Activated B cell treated with CpG ODN at 0.5 μM for 24 hours (primary cell): ENCODE results near the gene RXRB. TPM values are rescaled to one million over a fixed set of nuclear protein-coding genes. Genes with fewer than 3 reads are reported as not detected.
A peak's percentile ranks its signal among the peaks of the same experiment; 100 is the strongest.

Experiments used
- ATAC-seq: fragments of 200-7000 bp; cut with Tn5 transposase; one replicate; pipeline ENCODE4 v1.10.0; 2021; ENCODE audit warnings: low read depth, mild to moderate bottlenecking, moderate library complexity
- CTCF ChIA-PET: fragments of 350-600 bp; sonication (Branson Sonifier 250); formaldehyde crosslinking; loops from one replicate; lab custom pipeline; 2021; ENCODE audit warnings: antibody characterized with exemption; lab: Charles Lee
- POLR2A ChIA-PET: fragments of 350-600 bp; sonication (Branson Sonifier 250); formaldehyde crosslinking; loops from one replicate; lab custom pipeline; 2021; ENCODE audit warnings: antibody characterized with exemption; lab: Charles Lee
- DNase-seq: peaks from one replicate; pipeline ENCODE4 v3.0.0; 2022
- H3K27ac Mint-ChIP-seq: one replicate; pipeline ENCODE4 v1.8.0; 2020; ENCODE audit warnings: mixed read lengths
- H3K27me3 Mint-ChIP-seq: one replicate; pipeline ENCODE4 v1.8.0; 2021; ENCODE audit warnings: mixed read lengths
- H3K36me3 Mint-ChIP-seq: one replicate; pipeline ENCODE4 v1.8.0; 2021; ENCODE audit warnings: low read depth, mixed read lengths
- H3K4me1 Mint-ChIP-seq: one replicate; pipeline ENCODE4 v1.8.0; 2021; ENCODE audit warnings: mixed read lengths
- H3K4me3 Mint-ChIP-seq: one replicate; pipeline ENCODE4 v1.8.0; 2020; ENCODE audit warnings: mild to moderate bottlenecking, mixed read lengths
- H3K9me3 Mint-ChIP-seq: one replicate; pipeline ENCODE4 v1.8.0; 2020; ENCODE audit warnings: mixed read lengths
- intact Hi-C: fragments of 100-400 bp; cut with micrococcal nuclease; formaldehyde crosslinking; loops from one replicate; pipeline ENCODE4 v1.15.1; 2024
- total RNA-seq: library from RNA; stranded (reverse); gene quantifications from 2 replicates; pipeline ENCODE4 v1.2.3, GENCODE V29; 2022
- TF ChIP-seq, protein P1 (sequence below): fragments of 200-600 bp; IDR thresholded peaks from one replicate; pipeline ENCODE4 v1.8.0; 2022; ENCODE audit warnings: antibody characterized with exemption, mild to moderate bottlenecking

The RXRB gene
- total RNA-seq: 72.4 and 74.3 TPM in 2 replicates

DNA sequence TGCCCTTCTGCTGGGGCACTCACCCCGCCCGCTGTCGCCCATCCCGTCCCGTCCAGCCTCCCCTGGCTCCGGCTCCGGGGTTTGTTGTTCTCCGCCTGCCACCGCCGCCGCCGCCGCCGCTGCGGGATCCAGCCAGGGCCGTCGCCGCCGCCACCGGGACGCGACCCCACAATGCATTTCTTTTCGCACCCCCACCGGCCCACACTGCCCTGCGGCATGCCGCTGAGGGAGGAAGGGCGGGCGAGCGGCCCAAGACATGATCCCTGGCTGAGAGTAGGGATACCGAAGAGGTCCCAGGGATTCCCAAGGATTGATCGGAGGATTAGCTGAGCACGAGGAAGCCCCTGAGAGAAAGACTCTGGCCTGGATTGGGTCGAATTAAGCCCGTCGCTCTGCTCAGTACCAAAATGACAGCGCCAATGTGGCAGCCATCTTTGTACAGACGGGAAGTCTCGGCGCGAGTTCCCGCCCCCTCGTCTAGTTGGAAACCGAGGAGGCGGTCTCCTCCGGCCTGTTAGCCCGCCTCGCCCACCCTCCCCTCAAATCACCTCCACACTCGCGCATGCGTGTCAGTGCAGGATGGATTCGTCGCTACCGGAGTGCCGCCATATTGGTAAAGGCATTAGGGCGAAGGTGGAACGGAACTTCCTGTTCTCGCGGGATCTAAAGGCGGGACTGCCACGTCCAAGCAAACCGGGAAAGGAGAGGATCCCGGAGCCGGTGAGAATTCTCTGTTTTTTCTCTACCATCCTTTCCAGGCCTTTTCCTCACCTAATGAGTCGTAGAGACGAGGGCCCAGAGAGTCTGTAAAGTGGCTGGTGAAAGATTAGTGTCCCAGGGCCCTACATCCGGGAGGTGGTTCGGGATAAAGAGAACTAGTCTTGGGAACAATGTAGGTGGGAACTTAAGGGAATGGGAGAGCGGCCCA lies at the start of gene RXRB, which contains the start of gene SLC39A7:
TSS of gene RXRB (minus strand) at position 447 of the 928 bp plus-strand sequence. CDS start at position 258, 189 bp downstream.
TSS of gene SLC39A7 (plus strand) at position 649 of the 928 bp plus-strand sequence. CDS start 379 bp downstream, outside the sequence.
- Mint-ChIP-seq H3K27me3 (no peaks in the 10 kb centered on the region), H3K9me3 (no peaks in the 10 kb centered on the region), H3K4me3 (peak within 1 kb of the TSS; percentile 99), H3K4me1 (peaks cover 75% of the 10 kb centered on the region), H3K27ac (peak within 1 kb of the TSS; percentile 96), H3K36me3 (peaks cover 63% of the 10 kb centered on the region)
- ChIA-PET POLR2A (interaction anchor here (0.7 to 3.4 kb wide), 17 partner anchors 8 to 1554 kb away, joined by 3 to 36 read pairs (median 6); partner anchors contain the start of genes CUTA, RGL2, RING1 and RPS18), CTCF (no interaction called here)
- DNase-seq (peak; percentile 89), ATAC-seq (peak; percentile 74)
- TF ChIP-seq, protein P1, sequence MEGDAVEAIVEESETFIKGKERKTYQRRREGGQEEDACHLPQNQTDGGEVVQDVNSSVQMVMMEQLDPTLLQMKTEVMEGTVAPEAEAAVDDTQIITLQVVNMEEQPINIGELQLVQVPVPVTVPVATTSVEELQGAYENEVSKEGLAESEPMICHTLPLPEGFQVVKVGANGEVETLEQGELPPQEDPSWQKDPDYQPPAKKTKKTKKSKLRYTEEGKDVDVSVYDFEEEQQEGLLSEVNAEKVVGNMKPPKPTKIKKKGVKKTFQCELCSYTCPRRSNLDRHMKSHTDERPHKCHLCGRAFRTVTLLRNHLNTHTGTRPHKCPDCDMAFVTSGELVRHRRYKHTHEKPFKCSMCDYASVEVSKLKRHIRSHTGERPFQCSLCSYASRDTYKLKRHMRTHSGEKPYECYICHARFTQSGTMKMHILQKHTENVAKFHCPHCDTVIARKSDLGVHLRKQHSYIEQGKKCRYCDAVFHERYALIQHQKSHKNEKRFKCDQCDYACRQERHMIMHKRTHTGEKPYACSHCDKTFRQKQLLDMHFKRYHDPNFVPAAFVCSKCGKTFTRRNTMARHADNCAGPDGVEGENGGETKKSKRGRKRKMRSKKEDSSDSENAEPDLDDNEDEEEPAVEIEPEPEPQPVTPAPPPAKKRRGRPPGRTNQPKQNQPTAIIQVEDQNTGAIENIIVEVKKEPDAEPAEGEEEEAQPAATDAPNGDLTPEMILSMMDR: no peak
- intact Hi-C loops: loop anchor here (1.0 to 10.0 kb wide), 13 partner anchors 8 to 1226 kb away; partner anchors contain the start of genes AGPAT1, CUTA, DXO and HLA-DOA

DNA sequence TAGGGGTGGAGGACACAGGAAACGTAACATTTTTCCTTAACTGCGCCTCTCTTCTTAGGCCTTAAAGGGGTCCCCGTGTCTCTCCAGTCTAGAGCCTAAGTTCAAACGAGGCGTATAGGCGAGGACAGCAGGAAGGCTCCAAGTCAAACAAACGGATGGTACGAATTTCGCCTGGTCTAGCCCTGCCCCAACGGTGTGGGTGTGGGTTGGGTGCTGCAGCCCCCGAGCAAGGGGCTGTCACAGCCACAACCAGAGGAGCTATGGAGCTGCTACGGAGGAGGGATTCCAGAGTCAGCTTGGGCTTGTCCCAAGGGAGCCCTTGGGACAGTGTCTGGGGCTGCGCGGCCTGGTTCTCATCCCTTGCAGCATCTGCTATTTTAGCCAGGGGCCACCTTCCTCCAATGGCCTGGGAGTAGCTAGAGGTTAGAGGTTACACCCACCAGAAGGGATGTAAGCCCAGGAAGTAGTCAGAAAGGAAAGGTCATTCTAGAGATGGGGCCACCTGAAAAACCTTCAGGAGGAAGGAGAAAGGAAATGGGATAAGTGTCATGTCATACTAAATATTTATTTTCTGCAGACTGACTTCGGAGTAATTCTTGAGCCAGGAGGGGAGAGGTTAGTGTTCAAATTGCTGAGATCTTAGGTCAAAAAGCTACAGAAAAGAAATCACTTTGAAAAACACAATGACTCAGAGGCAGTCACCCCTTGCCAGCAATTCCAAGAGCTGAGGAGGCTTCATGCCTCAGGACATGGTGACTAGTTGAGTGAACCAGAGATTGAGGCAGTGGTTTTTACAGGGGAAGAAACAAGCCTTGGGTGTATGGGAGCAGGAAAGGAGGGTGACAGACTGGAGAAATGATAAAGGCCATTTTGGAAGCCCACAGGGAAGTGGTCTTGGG lies 49.5 kb upstream of the RXRB start:
- Mint-ChIP-seq H3K27me3 (no peaks in the 10 kb centered on the region), H3K36me3 (peaks cover 26% of the 10 kb centered on the region), H3K9me3 (no peaks in the 10 kb centered on the region), H3K4me3 (peak overlapping the region; percentile 91), H3K27ac (peak overlapping the region; percentile 91), H3K4me1 (peaks cover 28% of the 10 kb centered on the region)
- POLR2A ChIA-PET: interaction anchor here (0.5 to 5.5 kb wide), 34 partner anchors 10 to 1060 kb away, joined by 3 to 55 read pairs (median 5); partner anchors contain the start of genes B3GALT4, BRD2, HLA-DOA and HLA-DPA1
- CTCF ChIA-PET: interaction anchor here (0.7 to 2.5 kb wide), 10 partner anchors 21 to 249 kb away, joined by 3 to 29 read pairs (median 8); partner anchors contain the start of genes B3GALT4, RING1, RPS18 and VPS52
- intact Hi-C loops: loop anchor here (1.0 to 2.0 kb wide), 8 partner anchors 21 to 365 kb away; partner anchors contain the start of genes KIFC1, PFDN6, RXRB and SLC39A7
- no peak for ATAC-seq
- DNase-seq: peak; percentile 22
- TF ChIP-seq, protein P1: no peak

DNA sequence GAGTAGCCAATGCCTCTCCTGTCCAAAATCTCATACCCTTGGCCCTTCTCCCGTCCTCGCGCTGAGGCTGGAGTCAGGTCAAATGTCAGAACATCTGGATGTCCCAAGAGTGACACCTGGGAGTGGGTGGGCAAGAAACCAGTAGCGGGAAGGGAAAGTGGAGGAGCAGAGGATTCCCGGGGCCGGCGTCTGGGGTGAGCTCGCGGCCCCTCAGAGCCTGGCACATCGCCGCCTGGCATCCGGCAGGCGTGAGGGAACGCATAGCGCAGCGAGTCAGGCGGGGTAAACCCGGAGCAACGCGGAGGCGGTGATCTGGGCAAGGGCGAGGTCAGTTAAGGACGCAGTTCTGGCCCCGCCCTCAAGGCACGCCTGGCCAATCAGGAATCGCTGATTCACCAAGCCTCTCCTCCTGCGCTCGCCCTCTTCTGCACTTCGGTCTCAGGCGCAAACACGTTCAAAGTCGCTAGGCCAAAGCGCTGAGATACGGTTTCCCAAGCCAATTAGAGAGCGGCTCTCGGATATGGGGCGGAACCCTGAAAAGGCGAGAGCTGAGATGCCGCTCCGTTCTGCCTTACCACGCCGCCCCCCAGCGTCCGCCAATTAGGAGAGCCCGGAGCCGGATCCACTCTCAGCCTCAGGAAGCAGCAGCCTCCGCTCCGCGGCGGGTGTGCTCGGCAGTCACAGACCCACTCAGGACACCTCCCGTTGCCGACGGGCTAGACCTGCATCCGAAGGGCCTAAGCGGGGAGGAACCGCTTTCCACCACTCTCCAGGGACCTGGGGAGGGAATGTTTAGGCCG lies 48.7 kb upstream of the RXRB start:
- CTCF ChIA-PET: interaction anchor here (1.1 to 2.5 kb wide), 23 partner anchors 22 to 315 kb away, joined by 3 to 29 read pairs (median 7); partner anchors contain the start of genes B3GALT4, RING1, RPS18 and VPS52
- peak; percentile 84 for ATAC-seq

More for the DNA sequence above, 48.7 kb upstream of the RXRB start:
- POLR2A ChIA-PET: interaction anchor here (0.5 to 5.5 kb wide), 42 partner anchors 10 to 1059 kb away, joined by 3 to 55 read pairs (median 5); partner anchors contain the start of genes B3GALT4, BRD2, HLA-DOA and HLA-DPA1
- TF ChIP-seq, protein P1: no peak
- Mint-ChIP-seq H3K9me3 (no peaks in the 10 kb centered on the region), H3K27me3 (no peaks in the 10 kb centered on the region), H3K27ac (peak overlapping the region; percentile 91), H3K4me1 (peaks cover 28% of the 10 kb centered on the region), H3K36me3 (peaks cover 26% of the 10 kb centered on the region), H3K4me3 (peak overlapping the region; percentile 91)
- intact Hi-C loops: loop anchor here (1.0 to 2.0 kb wide), 14 partner anchors 22 to 364 kb away; partner anchors contain the start of genes KIFC1, PFDN6, RXRB and SLC39A7
- peak; percentile 86 for DNase-seq
